Activated CD4-positive, alpha-beta T cell treated with anti-CD3 and anti-CD28 coated beads, Interleukin-10, Interleukin-2, amounts not matched to agents 100 ng/mL and 50 ng/mL, durations not matched to agents 16 hours and 8 hours (primary cell): Measurements from ENCODE around the gene AMIGO2.

ENCODE experiments used
- DNase-seq: peaks from one replicate; pipeline ENCODE4 v3.0.0-alpha.2; 2020

AMIGO2 gene

DNA sequence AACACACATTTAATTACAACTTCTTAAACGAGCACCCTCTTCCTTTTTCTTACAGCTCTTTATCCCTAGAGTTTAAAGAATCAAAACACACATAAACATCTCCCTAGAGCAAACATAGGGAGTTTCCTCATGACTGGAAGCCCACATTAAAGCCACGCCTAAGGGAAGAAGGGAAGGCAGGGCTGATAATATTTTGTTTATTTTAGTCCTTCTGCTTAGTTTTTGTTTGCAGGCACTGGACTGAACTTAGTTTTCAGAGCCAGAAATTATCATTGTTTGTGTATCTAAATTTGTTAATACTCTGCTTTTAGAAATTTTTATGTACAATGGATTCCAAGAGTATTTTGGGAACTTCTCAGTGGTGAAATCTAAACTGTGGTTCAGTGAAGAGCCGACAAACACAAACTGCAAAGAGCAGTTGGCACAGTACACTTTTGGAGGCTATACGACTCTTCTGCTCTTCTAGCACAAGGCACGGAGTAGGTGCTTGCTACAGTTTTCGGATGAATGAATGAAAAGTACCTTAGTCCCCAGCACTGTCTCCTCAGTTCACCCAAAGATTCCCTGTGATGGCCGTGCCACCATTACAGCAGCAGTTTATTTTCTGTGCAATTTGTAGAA lies 17.6 kb upstream of the AMIGO2 start:
- DNase-seq, result no peak

DNA sequence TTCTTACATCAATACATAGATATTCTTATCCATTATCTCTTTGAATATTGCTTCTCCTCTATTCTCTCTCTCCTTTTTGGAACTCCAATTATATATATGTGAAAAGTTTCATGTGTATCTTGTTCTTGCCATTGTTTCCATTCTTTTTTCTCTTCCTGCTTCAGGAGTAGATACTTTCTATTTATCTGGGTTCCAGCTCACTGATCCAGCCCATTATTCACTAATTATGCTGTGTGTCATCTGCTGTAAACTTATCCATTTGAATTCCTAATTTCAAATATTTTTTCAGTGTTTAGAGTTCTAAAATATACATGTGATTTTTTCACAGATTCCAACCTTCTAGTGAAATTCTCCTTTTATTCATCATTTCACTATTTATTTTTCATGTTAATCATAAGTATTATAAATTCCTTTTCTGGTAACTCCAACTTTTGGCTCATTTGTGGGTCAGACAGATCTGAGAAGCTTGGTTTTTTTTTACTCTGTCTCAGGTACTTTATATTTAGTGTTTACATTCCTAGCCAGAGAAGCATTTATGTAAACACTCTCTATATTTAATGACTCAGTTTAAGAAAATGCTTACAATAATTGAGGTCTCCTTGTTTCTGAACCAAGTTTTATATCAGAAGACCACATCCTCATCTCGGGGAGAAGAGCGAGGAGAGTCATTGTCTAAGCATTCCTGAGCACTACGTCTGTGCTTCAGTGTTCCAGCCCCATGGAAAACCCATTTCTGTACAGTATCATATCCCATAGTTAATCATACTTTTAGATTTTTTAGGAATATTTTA lies 15.9 kb upstream of the AMIGO2 start:
- DNase-seq, result no peak

DNA sequence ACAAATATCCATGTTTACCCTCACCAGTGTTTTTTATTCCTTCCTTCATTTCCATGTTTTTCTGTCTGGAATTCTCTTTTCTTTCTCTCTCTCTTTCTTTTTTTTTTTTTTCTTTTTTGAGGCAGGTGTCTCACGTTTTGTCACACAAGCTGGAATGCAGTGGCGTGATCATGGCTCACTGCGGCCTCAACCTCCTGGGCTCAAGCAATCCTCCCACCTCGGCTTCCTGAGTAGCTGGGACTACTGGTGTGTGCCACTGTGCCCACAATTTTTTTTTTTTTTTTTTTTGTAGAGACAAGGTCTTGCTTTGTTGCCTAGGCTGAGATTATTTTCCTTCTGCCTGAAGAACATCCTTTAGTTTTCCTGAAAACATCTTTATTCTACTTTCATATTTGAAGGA lies 15.0 kb upstream of the AMIGO2 start:
- no peak for DNase-seq

DNA sequence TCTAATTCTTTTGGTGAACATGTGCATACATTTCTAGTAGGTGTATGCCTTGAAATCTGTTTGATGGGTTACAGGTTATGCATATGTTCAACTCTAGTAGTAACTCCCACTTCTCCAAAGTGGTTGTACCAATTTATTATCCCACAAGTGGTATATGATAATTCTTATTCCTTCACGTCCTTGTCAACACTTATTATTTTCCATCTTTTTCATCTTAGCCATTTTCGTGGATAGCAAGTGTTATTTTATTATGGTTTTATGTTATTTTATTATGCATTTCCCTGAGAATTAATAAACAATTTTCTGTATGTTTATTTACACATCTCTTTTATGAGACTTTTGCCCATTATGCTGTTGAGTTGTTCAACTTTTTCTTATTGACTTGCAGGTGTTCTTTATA lies 11.2 kb upstream of the AMIGO2 start:
- no peak for DNase-seq

DNA sequence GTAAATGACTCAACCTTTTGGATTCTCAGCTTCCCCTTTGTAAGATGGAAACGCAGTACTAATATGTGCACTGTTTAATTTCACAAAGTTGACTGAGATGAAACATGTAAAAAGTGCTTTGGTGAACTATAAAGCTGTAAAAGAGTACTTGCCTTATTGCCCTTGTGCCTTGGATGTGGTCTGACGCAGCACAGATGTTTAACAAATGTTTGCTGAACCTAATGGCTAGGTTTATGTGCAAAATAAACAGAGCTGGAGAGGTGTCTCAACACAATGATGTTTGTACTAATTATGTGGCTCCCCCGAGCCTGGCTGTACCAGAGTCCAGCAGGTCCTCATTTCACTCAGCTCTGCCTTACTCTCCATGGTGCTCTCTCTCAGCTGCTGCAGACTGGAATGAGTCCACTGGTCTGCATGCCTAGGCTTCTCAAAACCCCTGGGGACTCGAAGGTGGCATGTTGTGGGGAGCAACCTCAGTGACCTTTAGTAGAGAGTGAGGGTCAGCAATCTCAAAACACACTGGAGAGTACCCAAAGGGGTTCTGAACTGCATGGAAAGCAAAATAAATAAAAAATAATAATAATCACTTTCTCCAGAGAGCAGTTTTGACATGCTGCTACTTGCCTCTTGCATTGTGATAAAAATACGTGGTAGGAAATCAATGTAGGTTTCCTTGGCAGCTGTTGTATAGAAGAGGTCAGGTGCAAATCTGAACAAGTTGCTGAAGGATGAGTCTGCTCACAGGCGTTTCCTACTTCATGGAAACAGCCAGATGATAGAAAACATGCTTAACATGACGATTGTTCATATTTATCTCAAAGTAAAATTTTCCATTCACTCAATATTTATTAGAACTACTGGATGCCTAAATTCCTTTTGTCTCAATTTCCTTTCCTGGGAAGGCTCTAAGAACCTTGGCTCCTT lies 8.5 kb upstream of the AMIGO2 start:
- no peak for DNase-seq

DNA sequence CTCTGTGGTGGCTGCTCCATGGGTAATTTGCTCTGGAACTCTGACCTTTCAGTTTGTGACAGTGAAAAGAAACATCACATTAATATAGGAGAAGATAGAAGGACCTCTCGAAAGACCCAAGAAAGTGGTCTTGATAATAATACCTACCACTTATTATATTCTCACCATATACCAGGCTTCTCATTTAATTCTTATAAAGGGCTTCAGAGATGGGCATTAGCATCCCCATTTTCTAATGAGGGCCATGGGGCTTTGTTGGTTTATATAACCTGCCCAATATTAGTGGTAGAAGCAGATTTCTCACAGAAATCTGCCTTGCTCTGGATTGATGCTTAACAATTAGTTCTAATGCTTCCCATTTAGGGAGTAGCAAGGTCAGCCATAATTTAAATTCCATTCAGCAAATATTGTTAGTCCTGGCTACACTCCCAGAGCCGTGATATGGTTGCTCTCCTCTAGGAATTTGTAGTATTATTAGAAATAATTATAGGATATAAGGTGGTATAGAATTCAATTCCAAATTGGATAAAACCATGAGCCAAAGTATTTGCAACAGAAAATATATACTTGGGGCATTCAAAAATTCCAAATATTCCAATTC lies 7.4 kb upstream of the AMIGO2 start:
- no peak for DNase-seq

DNA sequence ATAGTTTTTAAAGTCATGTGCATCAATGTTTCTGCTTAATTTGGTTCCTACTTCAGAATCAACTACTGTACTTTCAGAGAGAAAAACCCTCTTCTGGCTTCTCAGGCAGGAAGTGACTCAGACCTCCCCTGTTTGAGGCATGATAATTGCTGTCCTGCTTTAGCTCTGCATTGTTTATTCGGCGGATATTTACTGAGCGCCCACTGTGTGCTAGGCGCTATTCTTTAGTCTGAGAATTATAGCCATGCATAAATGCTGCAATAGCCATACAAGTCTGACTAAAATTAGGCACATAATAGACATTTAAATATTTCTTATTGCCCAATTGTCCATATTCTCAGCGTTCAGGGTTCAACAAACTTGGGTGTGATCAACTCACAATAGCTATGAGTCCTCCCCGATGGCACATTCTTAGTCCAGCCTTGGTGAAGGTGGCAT lies 6.1 kb upstream of the AMIGO2 start:
- peak; percentile 82 for DNase-seq

DNA sequence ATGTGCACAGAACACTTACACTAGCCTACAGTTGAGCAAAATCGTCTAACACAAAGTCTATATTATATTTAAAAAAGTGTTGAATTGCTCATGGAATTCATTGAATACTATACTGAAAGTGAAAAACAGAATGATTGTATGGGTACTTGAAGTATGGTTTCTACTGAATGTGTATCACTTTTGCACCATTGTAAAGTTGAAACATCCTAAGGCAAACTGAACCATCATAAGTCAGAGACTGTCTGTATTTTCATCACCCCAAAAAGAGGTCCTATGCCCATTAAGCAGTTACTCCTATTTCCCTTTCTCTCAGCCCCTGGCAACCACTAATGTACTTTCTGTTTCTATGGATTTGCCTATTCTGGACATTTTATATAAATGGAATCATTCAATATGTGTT lies 4.4 kb upstream of the AMIGO2 start:
- DNase-seq, result peak; percentile 34

DNA sequence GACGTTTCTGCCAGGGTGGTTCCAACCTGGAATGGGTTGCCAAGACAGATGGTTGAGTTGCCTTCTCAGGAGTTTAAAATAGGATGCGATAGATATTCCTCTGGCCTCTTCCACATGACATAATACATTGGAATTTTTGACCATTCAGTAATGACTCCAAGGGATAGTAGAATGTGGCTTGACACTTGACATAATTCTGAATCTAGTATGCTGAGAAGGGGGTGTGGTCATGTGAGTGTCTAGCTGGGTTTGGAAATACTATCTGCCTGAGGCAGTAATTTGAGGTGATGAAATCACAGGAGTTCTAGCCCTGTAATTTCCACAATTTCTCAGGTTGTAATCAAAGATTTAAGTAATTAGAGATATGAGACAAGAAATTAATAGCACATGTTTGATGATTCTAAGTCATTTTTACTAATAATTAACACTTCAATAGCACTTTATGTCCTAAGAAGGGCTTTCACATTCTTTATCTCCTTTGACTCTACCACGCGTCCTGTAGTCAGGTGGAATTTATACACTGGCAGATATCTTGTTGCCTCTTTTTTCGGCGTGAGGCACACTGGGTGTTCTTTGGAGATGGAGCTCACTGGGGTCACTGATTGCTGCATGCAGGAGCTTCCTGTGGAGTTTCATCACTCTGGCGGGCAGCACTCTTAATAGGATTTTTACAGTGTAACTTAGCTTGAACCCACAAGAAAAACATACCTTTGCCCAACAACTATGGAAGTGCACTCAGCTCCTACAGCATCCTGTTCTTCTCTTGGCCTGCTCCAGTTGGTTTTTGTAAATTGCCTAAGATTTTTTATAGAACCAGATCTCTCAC lies 3.2 kb upstream of the AMIGO2 start:
- no peak for DNase-seq

DNA sequence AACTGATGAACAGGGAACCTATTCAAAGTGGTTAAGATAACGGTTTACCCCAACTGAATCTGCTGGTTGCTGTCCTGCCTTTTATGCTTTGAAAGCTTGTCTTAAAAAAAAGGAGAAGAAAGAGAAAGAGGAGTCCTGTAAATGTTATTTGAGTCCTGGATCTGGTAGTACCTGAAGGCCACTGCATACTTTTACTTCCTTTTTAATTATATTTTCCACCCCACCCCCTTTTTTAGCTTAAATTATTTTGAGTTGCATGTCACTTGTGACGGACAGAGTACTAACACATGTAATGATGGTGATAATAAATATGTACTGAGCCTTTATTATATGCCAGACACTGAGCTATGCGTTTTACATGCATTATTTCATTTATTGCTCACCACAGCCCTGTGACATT lies 2.5 kb upstream of the AMIGO2 start:
- no peak for DNase-seq

DNA sequence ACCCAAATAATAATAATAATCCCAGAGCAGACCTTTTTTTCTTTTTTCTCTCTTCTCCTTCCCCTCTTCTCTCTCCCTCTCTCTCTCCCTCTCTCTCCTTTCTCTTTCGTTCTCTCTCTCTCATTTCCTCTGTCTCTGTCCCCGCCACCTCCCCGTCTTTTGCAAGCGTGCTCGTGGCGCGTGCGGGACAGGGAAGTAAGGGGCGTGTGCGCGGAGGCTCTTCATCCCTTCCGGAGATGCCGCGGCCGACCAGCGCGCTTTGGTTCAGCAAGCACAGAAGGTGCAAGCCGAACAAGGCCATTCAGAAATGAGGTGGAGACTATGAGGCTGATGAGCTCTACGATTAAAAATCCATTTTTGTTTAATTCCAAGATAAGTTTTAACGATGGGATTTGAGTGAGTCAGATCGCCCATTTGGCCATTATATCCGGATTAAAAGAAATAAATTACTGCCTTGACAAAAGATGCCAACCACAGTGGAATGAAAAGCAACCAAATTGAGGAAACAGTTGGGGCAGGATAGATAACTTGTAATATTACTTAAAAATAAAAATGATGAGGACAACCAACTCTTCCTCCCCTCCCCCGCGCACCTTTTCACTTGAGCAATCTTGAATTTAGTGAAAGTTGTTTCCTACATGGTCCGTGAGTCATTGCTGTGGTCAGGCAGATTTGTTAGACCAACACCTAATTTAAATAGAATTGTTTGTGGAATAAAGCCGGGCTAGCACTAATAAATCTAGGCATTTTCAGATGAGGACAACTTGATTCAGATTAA lies 1.2 kb upstream of the AMIGO2 start:
- DNase-seq, result peak; percentile 75

DNA sequence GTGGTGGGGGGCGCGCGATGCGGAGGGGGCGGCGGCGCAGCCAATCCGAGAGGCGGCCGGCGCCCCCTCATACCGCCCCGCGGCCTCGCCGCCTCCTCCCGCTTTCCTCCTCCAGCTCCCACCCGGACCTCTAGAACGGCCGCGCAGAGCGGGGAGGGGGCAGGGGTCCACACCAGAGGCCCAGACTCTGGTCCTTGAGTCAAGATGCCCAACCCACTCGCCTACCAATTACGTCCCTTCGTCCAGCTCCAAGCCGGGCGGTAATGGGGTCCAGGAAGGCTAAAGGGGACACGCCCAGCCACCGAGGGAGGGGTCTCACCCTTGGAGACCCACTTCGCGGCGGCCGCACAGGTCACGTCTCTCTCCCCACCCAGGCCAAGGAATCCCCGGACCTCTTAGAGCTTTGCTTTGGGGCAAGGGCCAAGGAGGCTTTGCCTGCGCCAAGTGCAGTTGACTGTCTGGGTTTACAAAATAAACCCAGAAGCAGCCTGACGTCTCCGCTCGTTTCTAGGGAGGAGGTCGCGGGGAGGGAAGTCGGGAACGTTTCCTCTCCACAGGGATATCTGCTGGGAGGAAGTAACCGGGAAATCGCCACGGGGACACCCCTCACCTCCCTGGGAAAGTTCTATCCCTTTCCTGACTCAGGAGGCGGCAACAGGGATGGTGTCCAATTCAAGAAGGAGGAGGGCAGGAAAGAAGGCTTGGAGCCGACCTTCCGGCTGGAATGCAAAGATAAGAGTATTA lies 394 bp upstream of the AMIGO2 start:
- DNase-seq, result peak; percentile 43

DNA sequence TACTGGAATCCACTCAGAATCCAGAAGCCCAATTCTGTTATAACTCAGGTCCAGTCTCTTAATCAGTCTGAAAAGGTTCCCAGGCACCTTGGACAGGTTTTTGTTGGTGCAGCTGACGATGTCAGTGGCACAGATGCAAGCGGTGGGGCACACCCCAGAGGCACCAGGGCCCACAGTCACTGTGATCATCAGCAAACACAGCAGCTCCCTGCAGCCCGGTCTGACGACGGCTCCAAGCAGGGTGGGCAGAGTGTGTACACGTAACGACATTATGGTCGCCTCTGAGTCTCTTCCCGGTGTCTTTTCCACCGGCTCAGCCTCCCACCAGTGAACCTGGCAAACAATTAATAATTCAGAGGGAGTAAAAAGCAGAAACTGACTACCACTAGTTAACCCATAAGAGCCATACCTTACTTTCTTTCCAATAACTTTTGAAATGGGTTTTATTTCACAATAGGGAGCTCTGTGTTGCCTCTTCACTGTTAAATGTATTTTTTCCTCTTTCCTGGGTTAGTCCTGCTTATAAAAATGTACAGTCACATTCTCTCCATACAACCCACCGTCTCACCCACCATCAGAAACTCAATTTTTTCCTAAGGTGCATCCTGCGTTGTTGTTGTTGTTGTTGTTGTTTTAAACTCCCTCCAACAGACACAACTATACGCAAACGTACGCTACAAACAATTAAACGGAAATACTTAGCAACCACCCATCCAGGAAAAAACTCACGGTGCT lies 859 bp downstream of the AMIGO2 start:
- peak; percentile 40 for DNase-seq

DNA sequence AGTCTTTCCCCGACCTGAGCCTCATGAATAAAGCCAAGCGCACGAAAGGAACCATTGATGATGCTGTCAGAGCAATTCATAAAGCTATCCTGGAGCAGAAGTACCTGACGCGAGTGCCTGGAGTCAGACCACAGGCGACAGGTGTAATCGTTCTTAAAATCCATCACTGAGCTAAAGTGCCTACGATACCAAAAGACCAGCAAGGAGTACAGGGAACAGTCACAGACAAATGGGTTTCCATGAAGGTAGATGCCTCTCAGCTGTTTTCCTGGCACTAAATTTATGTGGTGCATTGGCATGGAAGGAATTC lies 1.7 kb downstream of the AMIGO2 start:
- DNase-seq, result no peak

DNA sequence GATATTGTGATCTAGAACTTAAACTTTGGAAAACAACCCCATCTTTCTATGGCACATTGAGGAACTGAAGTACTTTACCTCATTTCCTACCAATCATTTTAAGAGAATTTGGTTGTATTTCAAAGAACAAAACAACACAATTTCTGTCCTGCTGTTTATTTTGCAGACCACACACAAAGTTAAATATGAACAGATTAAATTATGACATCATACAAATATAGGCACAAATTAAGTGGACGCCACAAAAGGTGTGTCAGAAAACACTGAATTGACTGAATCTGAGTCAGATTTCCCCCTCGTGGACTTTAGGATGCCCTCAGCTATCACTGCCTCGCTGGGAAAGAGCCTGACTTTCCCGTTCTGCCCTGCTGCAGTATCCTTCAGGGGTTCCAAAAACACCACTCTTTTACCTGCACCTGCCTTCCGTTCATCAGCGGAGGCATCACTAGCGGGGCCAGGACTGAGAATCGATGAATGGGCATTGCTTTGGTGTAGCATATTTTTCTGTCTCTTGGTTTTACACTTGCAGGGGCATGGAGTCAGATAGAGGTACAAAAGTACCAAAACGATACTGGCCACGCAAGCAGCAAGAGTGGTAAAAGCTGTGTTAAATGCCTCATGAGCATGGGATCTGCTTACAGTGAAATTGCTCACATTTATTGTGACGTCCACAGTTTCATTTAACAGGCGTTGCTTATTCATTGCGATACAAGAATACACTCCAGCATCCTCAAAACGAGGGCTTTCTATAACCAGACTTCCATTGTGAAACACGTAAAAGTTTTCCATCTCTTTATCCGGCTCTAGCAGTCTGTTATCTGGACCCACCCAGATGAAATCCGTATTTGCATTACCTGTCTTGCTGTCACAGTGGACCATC lies 2.3 kb downstream of the AMIGO2 start:
- DNase-seq, result no peak

DNA sequence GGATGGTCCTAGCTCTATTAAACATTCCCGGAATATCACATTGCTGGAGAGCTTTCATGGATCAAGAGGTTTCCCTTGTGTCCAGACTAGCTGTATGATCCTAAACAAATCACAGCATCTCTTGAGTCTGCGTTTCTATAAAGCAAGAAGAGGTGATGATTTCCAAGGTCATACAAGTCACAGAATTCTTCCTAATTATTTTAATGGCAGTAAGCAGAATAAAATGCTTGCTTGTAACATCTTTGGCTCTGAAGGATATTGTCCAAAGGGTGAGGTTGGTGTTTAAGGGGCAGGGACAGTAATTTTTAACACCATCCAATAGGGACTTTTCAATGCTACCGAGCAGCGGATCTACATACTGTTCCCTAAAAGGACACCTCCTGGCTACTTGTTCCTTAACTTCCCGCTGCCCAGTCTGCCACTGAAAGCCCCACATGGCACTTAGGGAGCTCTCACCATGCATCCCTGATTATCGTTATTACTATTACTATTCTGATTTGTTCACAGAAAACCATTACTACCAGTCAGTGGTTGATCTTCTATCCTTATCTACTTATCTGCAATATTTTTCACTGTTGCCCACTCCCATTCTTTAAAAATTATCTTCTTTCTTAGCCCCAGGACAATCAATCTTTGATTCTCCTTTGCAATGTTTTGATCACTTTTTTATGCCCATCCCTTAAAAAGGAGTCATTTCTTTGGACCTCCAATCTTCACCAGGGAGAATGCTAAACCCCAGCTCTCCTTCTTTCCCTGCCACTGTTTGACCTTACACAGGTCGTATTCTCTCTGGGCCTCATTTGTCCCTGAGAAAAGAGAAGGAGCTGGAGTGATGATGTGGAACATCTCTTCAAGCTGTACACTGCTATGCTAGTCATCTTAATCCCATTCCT lies 4.3 kb downstream of the AMIGO2 start:
- DNase-seq, result no peak

DNA sequence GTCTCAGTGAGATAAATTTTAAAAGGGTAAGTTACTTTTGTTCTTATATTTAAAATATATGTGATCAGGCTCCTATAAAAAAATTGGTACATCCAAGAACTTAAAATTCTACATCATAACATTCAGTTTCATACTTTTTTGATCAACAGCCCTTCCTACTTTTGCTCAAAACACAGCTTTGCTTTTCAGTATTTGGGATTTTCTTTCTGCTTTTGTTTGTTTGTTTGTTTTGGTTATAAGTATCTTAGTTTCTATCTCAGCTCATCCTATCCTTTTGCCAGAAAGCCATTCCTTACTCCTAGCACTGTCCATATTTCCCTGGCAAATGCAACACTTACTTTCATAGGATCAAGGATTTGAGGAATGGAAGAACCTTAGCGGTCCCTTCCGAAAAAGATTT lies 5.0 kb downstream of the AMIGO2 start:
- no peak for DNase-seq

DNA sequence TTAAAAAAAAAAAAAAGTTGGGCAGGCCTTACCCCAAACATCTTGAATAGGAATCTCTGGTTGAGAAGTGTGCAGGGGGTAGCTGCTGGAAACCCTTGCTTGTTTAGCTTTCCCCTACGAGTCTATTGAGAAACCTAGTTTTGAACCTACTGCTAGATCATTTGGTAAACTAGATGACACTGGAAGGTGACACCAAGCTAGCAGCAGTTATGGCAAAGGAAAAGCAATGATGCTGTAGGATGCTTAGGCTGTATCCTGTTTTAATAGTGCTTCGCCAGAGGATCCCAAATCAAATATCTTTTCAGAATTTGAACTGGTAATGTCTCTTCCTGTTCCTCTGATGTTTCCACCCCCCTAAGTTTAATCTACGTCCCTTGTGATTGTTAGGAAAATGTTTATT lies 5.8 kb downstream of the AMIGO2 start:
- DNase-seq, result no peak
